Type B pancreatic cell (in vitro differentiated cells): ENCODE measurements around the gene PARD3B. TPM values are rescaled to one million over a fixed set of nuclear protein-coding genes. Genes with fewer than 3 reads are reported as not detected.
A peak's percentile ranks its signal among the peaks of the same experiment; 100 is the strongest.

ENCODE experiments used
- DNase-seq: peaks from one replicate; pipeline ENCODE4 v3.0.0; 2021; ENCODE audit warnings: mixed read lengths; ENCODE audit not compliant: unreplicated experiment; ENCODE audit errors: extremely low spot score
- H3K27ac Mint-ChIP-seq: 2 replicates; pipeline ENCODE4 v1.8.0; 2021; ENCODE audit warnings: mild to moderate bottlenecking, mixed read lengths
- H3K27me3 Mint-ChIP-seq: 2 replicates; pipeline ENCODE4 v1.8.0; 2021; ENCODE audit warnings: mixed read lengths
- H3K36me3 Mint-ChIP-seq: 2 replicates; pipeline ENCODE4 v1.8.0; 2021; ENCODE audit warnings: mixed read lengths
- H3K4me1 Mint-ChIP-seq: one replicate; pipeline ENCODE4 v1.8.0; 2021; ENCODE audit warnings: mixed read lengths; ENCODE audit not compliant: unreplicated experiment
- H3K4me3 Mint-ChIP-seq: 2 replicates; pipeline ENCODE4 v1.8.0; 2021; ENCODE audit warnings: mild to moderate bottlenecking, mixed read lengths
- H3K9me3 Mint-ChIP-seq: 2 replicates; pipeline ENCODE4 v1.8.0; 2021; ENCODE audit warnings: mixed read lengths
- CTCF ChIP-seq: fragments of 200-600 bp; sonication (generic); conservative IDR thresholded peaks from 2 replicates; pipeline ENCODE4 v1.5.0; 2021; ENCODE audit warnings: antibody characterized with exemption, mild to moderate bottlenecking
- total RNA-seq: library from RNA; stranded (reverse); gene quantifications from 2 replicates; pipeline ENCODE4 v1.2.1, GENCODE V29; 2021; ENCODE audit warnings: low replicate concordance

Gene PARD3B
- total RNA-seq, 1 donor from 2014 or later, result 15.9 TPM

DNA sequence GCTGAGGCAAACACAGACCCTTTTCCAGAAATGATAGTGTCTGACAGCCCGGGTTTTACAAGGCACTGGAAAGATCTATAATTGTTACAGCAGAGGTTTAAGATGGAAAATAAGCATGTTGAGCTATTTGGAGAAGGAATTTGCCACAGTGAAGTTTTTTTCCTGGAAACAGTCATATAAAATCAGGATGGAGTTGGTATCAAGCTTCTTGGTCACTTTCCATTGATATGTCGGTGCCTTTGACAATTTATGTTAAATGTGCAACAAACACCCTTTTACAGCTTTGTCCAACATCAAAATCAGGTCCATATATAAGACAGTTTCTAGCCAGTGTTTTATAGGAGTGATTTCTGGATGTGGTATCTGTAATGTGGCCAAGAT lies 1019.9 kb downstream of the PARD3B start:
- no peak overlapping the region for H3K27ac Mint-ChIP-seq
- H3K36me3 Mint-ChIP-seq, result no peaks in the 10 kb centered on the region
- no peak overlapping the region for H3K4me3 Mint-ChIP-seq
- peaks cover 14% of the 10 kb centered on the region for H3K27me3 Mint-ChIP-seq
- H3K4me1 Mint-ChIP-seq, result peaks cover 10% of the 10 kb centered on the region
- DNase-seq, result no peak
- no peaks in the 10 kb centered on the region for H3K9me3 Mint-ChIP-seq
- peak; percentile 12 for TF ChIP-seq CTCF

DNA sequence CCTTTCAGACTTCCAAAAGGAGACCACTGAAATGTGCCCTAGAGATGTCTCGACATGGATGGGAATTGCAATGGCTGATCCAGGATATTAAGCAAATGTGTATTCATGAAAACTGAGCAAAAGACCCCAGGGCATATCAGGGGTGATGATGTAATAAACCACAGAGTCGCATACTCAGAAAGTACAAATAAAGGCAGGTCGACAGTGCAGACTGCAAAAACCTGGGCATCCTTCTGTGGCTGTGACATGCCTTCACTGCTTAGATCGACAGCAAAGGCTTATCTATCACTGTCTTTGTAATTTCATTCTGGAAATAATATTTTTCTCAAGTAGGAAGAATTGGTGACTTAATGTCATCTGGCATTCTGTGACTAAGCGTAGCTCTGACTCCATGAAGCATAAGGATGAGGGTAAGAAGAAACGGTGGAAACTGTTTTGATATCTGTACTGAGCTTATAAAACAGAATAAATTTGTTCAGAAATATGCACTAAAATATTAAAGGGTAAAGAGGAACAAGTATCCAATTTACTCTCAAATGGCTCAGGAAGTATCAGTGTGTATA lies 1021.4 kb downstream of the PARD3B start:
- Mint-ChIP-seq H3K4me3 (no peak overlapping the region), H3K27me3 (peaks cover 10% of the 10 kb centered on the region), H3K4me1 (no peaks in the 10 kb centered on the region), H3K9me3 (no peaks in the 10 kb centered on the region), H3K27ac (no peak overlapping the region), H3K36me3 (no peaks in the 10 kb centered on the region)
- DNase-seq, result no peak
- no peak for TF ChIP-seq CTCF

GRCh38 chr2:205568620-205569019 lies 1023.3 kb downstream of the PARD3B start:
- Mint-ChIP-seq H3K4me1 (no peaks in the 10 kb centered on the region), H3K4me3 (peak overlapping the region; percentile 34)
- TF ChIP-seq CTCF, result no peak

DNA sequence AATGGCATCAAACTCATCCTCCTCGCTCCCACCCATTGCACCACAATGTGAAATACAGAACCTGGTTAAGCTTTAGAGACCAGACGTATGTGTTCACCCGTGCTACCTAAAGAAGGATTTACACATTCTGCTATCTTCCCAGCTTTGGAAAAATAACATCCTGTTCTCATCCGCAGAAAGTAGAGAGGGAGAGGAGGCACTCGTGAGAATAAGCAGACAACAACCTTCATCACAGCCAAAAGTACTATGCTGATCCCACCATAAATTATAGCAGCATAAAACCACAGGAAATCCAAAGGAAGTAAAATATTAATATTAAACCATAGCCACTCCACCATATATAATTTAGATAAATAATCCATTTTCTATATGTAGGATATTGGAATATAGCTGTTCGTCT lies 1025.4 kb downstream of the PARD3B start:
- peaks cover 5% of the 10 kb centered on the region for H3K27me3 Mint-ChIP-seq
- H3K4me1 Mint-ChIP-seq, result no peaks in the 10 kb centered on the region
- no peak overlapping the region for H3K27ac Mint-ChIP-seq
- no peaks in the 10 kb centered on the region for H3K36me3 Mint-ChIP-seq
- no peak for DNase-seq
- TF ChIP-seq CTCF, result no peak
- H3K9me3 Mint-ChIP-seq, result peaks cover 13% of the 10 kb centered on the region
- H3K4me3 Mint-ChIP-seq, result no peak overlapping the region

More at GRCh38 chr2:205568620-205569019, 1023.3 kb downstream of the PARD3B start:
- peak overlapping the region; percentile 68 for H3K27ac Mint-ChIP-seq
- H3K27me3 Mint-ChIP-seq, result peaks cover 10% of the 10 kb centered on the region
- no peak for DNase-seq
- H3K9me3 Mint-ChIP-seq, result peaks cover 7% of the 10 kb centered on the region
- no peaks in the 10 kb centered on the region for H3K36me3 Mint-ChIP-seq

DNA sequence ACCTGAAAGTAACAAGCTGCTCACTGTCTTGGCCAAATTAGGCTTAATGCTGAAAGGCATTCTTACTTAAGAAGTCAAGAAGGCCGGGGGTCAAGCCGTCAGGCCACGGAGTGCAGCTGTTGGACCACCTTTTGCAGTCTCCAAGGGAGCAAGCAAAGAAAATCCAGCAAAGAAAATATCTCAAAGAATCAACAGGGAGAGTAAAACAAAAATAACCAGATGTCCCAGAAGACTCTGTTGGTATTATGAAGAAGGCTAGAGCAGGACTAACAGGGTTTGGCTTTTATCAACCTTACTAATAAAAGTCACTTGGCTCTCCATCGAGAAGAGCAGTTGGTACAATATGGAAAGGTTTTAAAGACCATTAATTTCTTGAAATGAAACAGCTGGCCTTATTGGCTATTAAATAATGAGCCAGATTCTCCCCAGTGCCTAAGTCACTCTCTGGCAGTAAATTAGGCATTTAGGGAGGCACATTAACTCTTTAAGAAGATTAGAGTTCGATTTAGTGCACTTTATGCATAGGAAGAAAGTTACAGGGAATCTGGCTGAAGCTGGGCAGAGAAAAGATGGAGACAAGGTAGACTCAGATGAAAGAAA lies 1026.2 kb downstream of the PARD3B start:
- no peak overlapping the region for H3K4me3 Mint-ChIP-seq
- TF ChIP-seq CTCF, result no peak
- H3K36me3 Mint-ChIP-seq, result no peaks in the 10 kb centered on the region
- no peak for DNase-seq
- no peaks in the 10 kb centered on the region for H3K27me3 Mint-ChIP-seq
- no peaks in the 10 kb centered on the region for H3K4me1 Mint-ChIP-seq
- no peak overlapping the region for H3K27ac Mint-ChIP-seq
- peaks cover 21% of the 10 kb centered on the region for H3K9me3 Mint-ChIP-seq
